OCI-LY7 (cell line): ENCODE results near the gene HOXB3.
"Not testable (repeated sequence)": the region's sequence is repeated elsewhere in the genome, so short reads cannot be mapped to it uniquely, and the experiment has no call there.

ENCODE experiments used
- EZH2phosphoT487 ChIP-seq: fragments of 200-600 bp; sonication (generic); IDR thresholded peaks from 2 replicates; pipeline ENCODE4 v1.6.1; 2018; ENCODE audit warnings: low read depth, borderline replicate concordance, mild to moderate bottlenecking, mixed run types, antibody characterized with exemption, low read length, moderate library complexity, mixed read lengths
- TF ChIP-seq, protein P1 (sequence below): fragments of 200-600 bp; sonication (generic); conservative IDR thresholded peaks from 2 replicates; pipeline ENCODE4 v1.5.1; 2014; ENCODE audit warnings: mild to moderate bottlenecking, antibody characterized with exemption, low read length, moderate library complexity, mixed read lengths

DNA sequence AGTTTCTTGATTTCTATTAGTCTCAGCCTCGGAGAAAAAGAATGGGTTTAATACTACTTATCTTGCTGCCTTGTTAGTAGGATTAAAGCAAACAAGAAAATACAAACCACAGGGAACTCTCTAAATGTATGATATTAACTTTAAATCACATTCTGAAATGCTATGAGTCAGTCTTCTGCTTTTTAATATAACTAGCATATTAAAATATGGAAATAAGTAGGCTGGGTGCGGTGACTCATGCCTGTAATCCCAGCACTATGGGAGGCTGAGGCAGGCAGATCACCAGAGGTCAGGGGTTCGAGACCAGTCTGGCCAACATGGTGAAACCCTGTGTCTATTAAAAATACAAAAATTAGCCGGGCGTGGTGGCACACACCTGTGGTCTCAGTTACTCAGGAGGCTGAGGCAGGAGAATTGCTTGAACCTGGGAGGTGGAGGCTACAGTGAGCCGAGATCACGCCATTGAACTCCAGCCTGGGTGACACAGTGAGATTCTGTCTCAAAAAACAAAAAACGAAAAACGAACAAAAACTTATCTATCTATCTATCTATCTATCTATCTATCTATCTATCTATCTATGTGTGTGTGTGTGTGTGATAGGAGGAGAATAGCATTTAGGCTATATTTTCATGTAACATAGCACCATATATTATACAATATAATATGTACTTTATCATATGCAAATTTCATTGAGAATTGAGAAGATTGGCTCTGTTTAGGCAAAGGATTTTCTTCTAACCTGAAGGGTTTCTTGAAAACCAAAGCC is 54.1 kb downstream of the HOXB3 start:
- TF ChIP-seq, protein P1, sequence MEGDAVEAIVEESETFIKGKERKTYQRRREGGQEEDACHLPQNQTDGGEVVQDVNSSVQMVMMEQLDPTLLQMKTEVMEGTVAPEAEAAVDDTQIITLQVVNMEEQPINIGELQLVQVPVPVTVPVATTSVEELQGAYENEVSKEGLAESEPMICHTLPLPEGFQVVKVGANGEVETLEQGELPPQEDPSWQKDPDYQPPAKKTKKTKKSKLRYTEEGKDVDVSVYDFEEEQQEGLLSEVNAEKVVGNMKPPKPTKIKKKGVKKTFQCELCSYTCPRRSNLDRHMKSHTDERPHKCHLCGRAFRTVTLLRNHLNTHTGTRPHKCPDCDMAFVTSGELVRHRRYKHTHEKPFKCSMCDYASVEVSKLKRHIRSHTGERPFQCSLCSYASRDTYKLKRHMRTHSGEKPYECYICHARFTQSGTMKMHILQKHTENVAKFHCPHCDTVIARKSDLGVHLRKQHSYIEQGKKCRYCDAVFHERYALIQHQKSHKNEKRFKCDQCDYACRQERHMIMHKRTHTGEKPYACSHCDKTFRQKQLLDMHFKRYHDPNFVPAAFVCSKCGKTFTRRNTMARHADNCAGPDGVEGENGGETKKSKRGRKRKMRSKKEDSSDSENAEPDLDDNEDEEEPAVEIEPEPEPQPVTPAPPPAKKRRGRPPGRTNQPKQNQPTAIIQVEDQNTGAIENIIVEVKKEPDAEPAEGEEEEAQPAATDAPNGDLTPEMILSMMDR: not testable (repeated sequence)
- not testable (repeated sequence) for TF ChIP-seq EZH2phosphoT487
